ENCODE results near the gene NIPBL. TPM values are rescaled to one million over a fixed set of nuclear protein-coding genes. Genes with fewer than 3 reads are reported as not detected.

Gene NIPBL
- total RNA-seq, 1 experiment from 2014 or later = 69.5 TPM

- Histone ChIP-seq H3K4me1 (ENCODE audit: insufficient read depth, low read length, poor library complexity, severe bottlenecking) (no peaks in the 10 kb centered on the region), H3K9me3 (ENCODE audit: low read depth, low read length, poor library complexity, severe bottlenecking) (no peaks in the 10 kb centered on the region), H3K27ac (ENCODE audit: low read depth, low read length, poor library complexity, severe bottlenecking) (no peak overlapping the region), H3K4me3 (ENCODE audit: low read depth, low read length, poor library complexity, severe bottlenecking) (no peak overlapping the region), H3K27me3 (replicated peaks; ENCODE audit: insufficient read depth, low read depth, low read length, poor library complexity) (no peaks in the 10 kb centered on the region), H3K36me3 (ENCODE audit: insufficient read depth, low read length, poor library complexity, severe bottlenecking) (peaks cover 49% of the 10 kb centered on the region)
- ChIA-PET CTCF (no interaction called here), POLR2A (ENCODE audit: low non-redundant PET) (no interaction called here)
- TF ChIP-seq CTCF (conservative IDR thresholded peaks at IDR 0.05; ENCODE audit: low read depth, low read length) (no peak), EZH2 (IDR thresholded peaks at IDR 0.05; ENCODE audit: borderline replicate concordance, low read depth, low read length, poor library complexity, severe bottlenecking) (no peak)
- no TSS peak for BruUV-seq (replicated peaks)
- DNase-seq (ENCODE audit: low spot score) = no peak
- intact Hi-C loops (cut with micrococcal nuclease; ENCODE audit: unreplicated experiment) = no loop called here
Measured at GRCh38 chr5:37056762-37057161, 180.2 kb downstream of the NIPBL start.

GRCh38 chr5:37060030-37060429 lies 183.5 kb downstream of the NIPBL start:
- Histone ChIP-seq H3K36me3 (ENCODE audit: insufficient read depth, low read length, poor library complexity, severe bottlenecking) (peaks cover 54% of the 10 kb centered on the region), H3K4me3 (ENCODE audit: low read depth, low read length, poor library complexity, severe bottlenecking) (no peak overlapping the region), H3K9me3 (ENCODE audit: low read depth, low read length, poor library complexity, severe bottlenecking) (no peaks in the 10 kb centered on the region), H3K27ac (ENCODE audit: low read depth, low read length, poor library complexity, severe bottlenecking) (no peak overlapping the region), H3K4me1 (ENCODE audit: insufficient read depth, low read length, poor library complexity, severe bottlenecking) (no peaks in the 10 kb centered on the region), H3K27me3 (replicated peaks; ENCODE audit: insufficient read depth, low read depth, low read length, poor library complexity) (no peaks in the 10 kb centered on the region)
- CTCF ChIA-PET = interaction anchor here (0.6 kb wide), 1 partner anchor 697 kb away, joined by 3 read pairs; no protein-coding TSS in a partner anchor
- intact Hi-C loops (cut with micrococcal nuclease; ENCODE audit: unreplicated experiment) = no loop called here
- no TSS peak for BruUV-seq (replicated peaks)
- POLR2A ChIA-PET (ENCODE audit: low non-redundant PET) = no interaction called here
- TF ChIP-seq CTCF (conservative IDR thresholded peaks at IDR 0.05; ENCODE audit: low read depth, low read length) (no peak), EZH2 (IDR thresholded peaks at IDR 0.05; ENCODE audit: borderline replicate concordance, low read depth, low read length, poor library complexity, severe bottlenecking) (no peak)
- no peak for DNase-seq (ENCODE audit: low spot score)

- H3K4me1 ChIP-seq (ENCODE audit: insufficient read depth, low read length, poor library complexity, severe bottlenecking) = no peaks in the 10 kb centered on the region
- POLR2A ChIA-PET (ENCODE audit: low non-redundant PET) = no interaction called here
- no TSS peak for BruUV-seq (replicated peaks)
- H3K27me3 ChIP-seq (replicated peaks; ENCODE audit: insufficient read depth, low read depth, low read length, poor library complexity) = no peaks in the 10 kb centered on the region
- no peak overlapping the region for H3K27ac ChIP-seq (ENCODE audit: low read depth, low read length, poor library complexity, severe bottlenecking)
- H3K4me3 ChIP-seq (ENCODE audit: low read depth, low read length, poor library complexity, severe bottlenecking) = no peak overlapping the region
- intact Hi-C loops (cut with micrococcal nuclease; ENCODE audit: unreplicated experiment) = no loop called here
- TF ChIP-seq EZH2 (IDR thresholded peaks at IDR 0.05; ENCODE audit: borderline replicate concordance, low read depth, low read length, poor library complexity, severe bottlenecking) (no peak), CTCF (conservative IDR thresholded peaks at IDR 0.05; ENCODE audit: low read depth, low read length) (no peak)
- H3K9me3 ChIP-seq (ENCODE audit: low read depth, low read length, poor library complexity, severe bottlenecking) = no peaks in the 10 kb centered on the region
- DNase-seq (ENCODE audit: low spot score) = no peak
- CTCF ChIA-PET = no interaction called here
- H3K36me3 ChIP-seq (ENCODE audit: insufficient read depth, low read length, poor library complexity, severe bottlenecking) = peaks cover 43% of the 10 kb centered on the region
Measured at GRCh38 chr5:37063739-37064138, 187.2 kb downstream of the NIPBL start.
